ENCODE measurements around the gene ACOT12.
"Not testable (repeated sequence)": the region's sequence is repeated elsewhere in the genome, so short reads cannot be mapped to it uniquely, and the experiment has no call there.

The ACOT12 gene

GRCh38 chr5:81350507-81350906 is 43.4 kb downstream of the ACOT12 start:
- DNase-seq: no peak
- no peak for ATAC-seq (replicated peaks)
- Mint-ChIP-seq H3K36me3 (ENCODE audit: insufficient read depth) (no peaks in the 10 kb centered on the region), H3K4me1 (ENCODE audit: low read depth in 2 of 2) (no peaks in the 10 kb centered on the region), H3K9me3 (no peaks in the 10 kb centered on the region), H3K4me3 (no peak overlapping the region), H3K27me3 (peaks cover 0 to 10% of the 10 kb centered on the region in 2 donors), H3K27ac (no peak overlapping the region)

GRCh38 chr5:81349161-81349560 is 44.8 kb downstream of the ACOT12 start:
- no peak overlapping the region for H3K27ac Mint-ChIP-seq
- DNase-seq: no peak
- no peaks in the 10 kb centered on the region for H3K9me3 Mint-ChIP-seq
- no peaks in the 10 kb centered on the region for H3K4me1 Mint-ChIP-seq (ENCODE audit: low read depth in 2 of 2)
- no peak for ATAC-seq (replicated peaks)
- no peak overlapping the region for H3K4me3 Mint-ChIP-seq
- H3K36me3 Mint-ChIP-seq (ENCODE audit: insufficient read depth): no peaks in the 10 kb centered on the region
- H3K27me3 Mint-ChIP-seq: peaks cover 3 to 10% of the 10 kb centered on the region in 2 donors

GRCh38 chr5:81345411-81346003 is 48.4 kb downstream of the ACOT12 start:
- H3K9me3 Mint-ChIP-seq: no peaks in the 10 kb centered on the region
- peaks cover 0 to 23% of the 10 kb centered on the region in 2 donors for H3K27me3 Mint-ChIP-seq
- H3K4me1 Mint-ChIP-seq (ENCODE audit: low read depth in 2 of 2): no peaks in the 10 kb centered on the region
- H3K36me3 Mint-ChIP-seq (ENCODE audit: insufficient read depth): no peaks in the 10 kb centered on the region
- no peak overlapping the region for H3K27ac Mint-ChIP-seq
- ATAC-seq (replicated peaks) (no peak), DNase-seq (no peak)
- H3K4me3 Mint-ChIP-seq: no peak overlapping the region

DNA sequence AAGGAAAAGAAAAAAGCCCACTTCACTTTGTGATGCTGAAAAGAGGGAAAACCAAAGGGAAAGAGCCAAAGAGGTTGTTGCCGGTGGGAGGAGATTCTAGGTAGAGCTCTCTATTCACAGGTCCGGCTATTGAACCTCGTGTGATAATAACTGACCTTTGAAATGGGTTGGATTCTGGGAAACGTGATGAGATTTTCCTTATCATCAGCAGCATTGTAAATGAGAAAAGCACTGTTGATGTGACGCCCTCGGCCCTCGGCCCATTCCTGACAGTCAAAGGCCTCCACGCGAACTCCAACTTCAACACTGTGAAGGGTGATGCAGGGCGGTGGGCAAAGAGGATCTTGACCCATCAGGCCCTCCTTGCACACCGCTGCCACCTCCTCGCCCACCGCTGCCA is 49.2 kb downstream of the ACOT12 start:
- ATAC-seq (replicated peaks): no peak
- Mint-ChIP-seq H3K9me3 (no peaks in the 10 kb centered on the region), H3K36me3 (ENCODE audit: insufficient read depth) (no peaks in the 10 kb centered on the region), H3K27me3 (peaks cover 0 to 23% of the 10 kb centered on the region in 2 donors), H3K27ac (no peak overlapping the region), H3K4me1 (ENCODE audit: low read depth in 2 of 2) (no peaks in the 10 kb centered on the region), H3K4me3 (no peak overlapping the region)
- no peak for DNase-seq

DNA sequence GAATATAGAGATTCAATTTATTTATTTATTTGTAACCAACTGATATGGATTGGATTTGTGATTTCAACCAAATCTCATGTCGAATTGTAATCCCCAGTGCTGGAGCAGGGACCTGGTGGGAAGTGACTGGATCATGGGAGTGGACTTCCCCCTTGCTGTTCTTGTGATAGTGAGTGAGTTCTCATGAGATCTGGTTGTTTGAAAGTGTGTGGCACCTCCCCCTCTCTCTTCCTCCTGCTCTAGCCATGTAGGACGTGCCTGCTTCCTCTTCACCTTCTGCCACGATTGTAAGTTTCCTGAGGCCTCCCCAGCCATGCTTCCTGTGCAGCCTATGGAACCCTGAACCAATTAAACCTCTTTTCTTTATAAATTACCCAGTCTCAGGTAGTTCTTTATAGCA is 55.7 kb downstream of the ACOT12 start:
- H3K9me3 Mint-ChIP-seq; H3K36me3 Mint-ChIP-seq (ENCODE audit: insufficient read depth); H3K4me3 Mint-ChIP-seq; H3K27ac Mint-ChIP-seq; DNase-seq; ATAC-seq (replicated peaks); H3K4me1 Mint-ChIP-seq (ENCODE audit: low read depth in 2 of 2): not testable (repeated sequence)
- peaks cover 9 to 16% of the 10 kb centered on the region in 2 donors for H3K27me3 Mint-ChIP-seq

DNA sequence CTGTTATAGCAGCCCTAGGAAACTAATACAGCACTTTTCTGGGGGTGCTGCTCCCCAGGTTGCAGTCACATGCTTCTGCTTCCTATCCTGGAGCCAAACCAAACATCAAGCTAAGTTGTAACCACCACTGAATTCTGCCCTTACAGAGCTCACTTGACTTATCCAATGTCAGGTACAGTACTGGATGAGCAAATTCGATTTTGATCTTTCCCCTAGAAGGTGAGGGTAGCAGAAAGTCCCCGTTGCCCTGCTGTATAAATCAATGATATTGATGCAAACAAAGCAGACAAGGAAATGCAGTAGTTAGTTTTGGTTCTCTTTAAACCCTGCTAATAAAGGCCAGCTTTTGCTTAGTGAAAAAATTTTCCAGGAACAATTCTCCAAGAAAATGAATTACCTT is 56.1 kb downstream of the ACOT12 start:
- Mint-ChIP-seq H3K4me1 (ENCODE audit: low read depth in 2 of 2) (peaks cover 0 to 6% of the 10 kb centered on the region in 2 donors), H3K36me3 (ENCODE audit: insufficient read depth) (no peaks in the 10 kb centered on the region), H3K27me3 (peaks cover 9 to 18% of the 10 kb centered on the region in 2 donors), H3K27ac (no peak overlapping the region), H3K9me3 (no peaks in the 10 kb centered on the region), H3K4me3 (no peak overlapping the region)
- DNase-seq: no peak
- ATAC-seq (replicated peaks): no peak

- no peak overlapping the region for H3K27ac Mint-ChIP-seq
- ATAC-seq (replicated peaks) (no peak), DNase-seq (no peak)
- H3K4me1 Mint-ChIP-seq (ENCODE audit: low read depth in 2 of 2): peaks cover 0 to 6% of the 10 kb centered on the region in 2 donors
- H3K36me3 Mint-ChIP-seq (ENCODE audit: insufficient read depth): no peaks in the 10 kb centered on the region
- H3K4me3 Mint-ChIP-seq: no peak overlapping the region
- H3K27me3 Mint-ChIP-seq: peaks cover 9 to 14% of the 10 kb centered on the region in 2 donors
- no peaks in the 10 kb centered on the region for H3K9me3 Mint-ChIP-seq
These were observed 57.4 kb downstream of the ACOT12 start for GRCh38 chr5:81336556-81336955.

DNA sequence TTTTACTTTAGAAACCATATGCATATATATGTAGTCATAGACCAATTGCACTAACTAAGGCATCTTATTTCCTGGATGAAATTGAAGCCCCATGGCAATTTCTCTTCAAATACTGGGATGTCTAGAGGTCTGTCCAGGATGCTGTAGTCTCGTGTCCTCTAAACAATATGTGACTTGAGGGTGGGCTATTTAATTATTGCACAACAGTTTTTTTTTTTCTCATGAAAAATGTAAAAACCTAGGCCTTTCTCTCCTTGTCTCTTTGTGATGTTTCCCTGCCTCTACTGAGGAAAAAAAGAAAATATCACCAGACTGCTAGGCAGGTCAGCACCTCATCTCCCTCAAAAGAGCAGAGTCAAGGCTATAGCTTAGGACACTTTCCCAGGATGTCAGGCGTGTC is 58.0 kb downstream of the ACOT12 start:
- no peaks in the 10 kb centered on the region for H3K9me3 Mint-ChIP-seq
- peaks cover 0 to 6% of the 10 kb centered on the region in 2 donors for H3K4me1 Mint-ChIP-seq (ENCODE audit: low read depth in 2 of 2)
- no peaks in the 10 kb centered on the region for H3K36me3 Mint-ChIP-seq (ENCODE audit: insufficient read depth)
- ATAC-seq (replicated peaks) (no peak), DNase-seq (no peak)
- H3K4me3 Mint-ChIP-seq: no peak overlapping the region
- no peak overlapping the region for H3K27ac Mint-ChIP-seq
- peaks cover 7 to 9% of the 10 kb centered on the region in 2 donors for H3K27me3 Mint-ChIP-seq

GRCh38 chr5:81334304-81335061 is 59.5 kb downstream of the ACOT12 start:
- H3K4me1 Mint-ChIP-seq (ENCODE audit: low read depth in 2 of 2): peaks cover 0 to 6% of the 10 kb centered on the region in 2 donors
- H3K4me3 Mint-ChIP-seq: peak overlapping the region; percentile 58 to 79
- H3K36me3 Mint-ChIP-seq (ENCODE audit: insufficient read depth): no peaks in the 10 kb centered on the region
- peak overlapping the region in 1 of 2 donors; percentile 90 for H3K27ac Mint-ChIP-seq
- H3K9me3 Mint-ChIP-seq: no peaks in the 10 kb centered on the region
- peaks cover 6 to 9% of the 10 kb centered on the region in 2 donors for H3K27me3 Mint-ChIP-seq
- DNase-seq (peak in 2 of 3 experiments; percentile 3 to 7), ATAC-seq (replicated peaks) (peak; percentile 80)

DNA sequence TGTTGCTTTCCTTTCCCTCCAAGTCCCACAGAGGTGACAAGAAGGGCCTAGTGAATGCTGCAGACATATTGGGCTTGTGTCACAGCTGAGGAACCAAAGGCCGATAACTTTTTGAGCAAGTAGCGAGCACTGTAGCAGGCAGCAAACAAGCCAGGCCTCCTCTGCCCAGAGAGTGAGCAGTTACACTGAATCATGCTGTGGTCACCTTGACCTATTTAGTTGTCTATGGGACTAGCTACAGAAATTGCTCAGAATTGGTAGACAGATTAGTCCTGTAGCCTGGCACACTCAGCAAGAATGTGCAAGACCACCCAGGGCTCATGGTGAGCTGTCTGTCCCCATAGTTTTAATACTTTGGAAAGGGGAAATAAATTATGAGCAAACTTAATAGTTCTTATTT is 67.4 kb downstream of the ACOT12 start:
- DNase-seq (no peak), ATAC-seq (replicated peaks) (no peak)
- Mint-ChIP-seq H3K36me3 (ENCODE audit: insufficient read depth) (no peaks in the 10 kb centered on the region), H3K27me3 (peaks cover 9 to 10% of the 10 kb centered on the region in 2 donors), H3K4me1 (ENCODE audit: low read depth in 2 of 2) (no peaks in the 10 kb centered on the region), H3K4me3 (no peak overlapping the region), H3K9me3 (no peaks in the 10 kb centered on the region), H3K27ac (no peak overlapping the region)

GRCh38 chr5:81317536-81317935 is 76.4 kb downstream of the ACOT12 start:
- Mint-ChIP-seq H3K4me3 (no peak overlapping the region), H3K9me3 (no peaks in the 10 kb centered on the region), H3K27ac (no peak overlapping the region), H3K4me1 (ENCODE audit: low read depth in 2 of 2) (no peaks in the 10 kb centered on the region), H3K36me3 (ENCODE audit: insufficient read depth) (peaks cover 12% of the 10 kb centered on the region), H3K27me3 (no peaks in the 10 kb centered on the region)
- ATAC-seq (replicated peaks) (no peak), DNase-seq (no peak)

GRCh38 chr5:81316571-81316970 is 77.4 kb downstream of the ACOT12 start:
- H3K4me1 Mint-ChIP-seq (ENCODE audit: low read depth in 2 of 2): no peaks in the 10 kb centered on the region
- H3K27ac Mint-ChIP-seq: no peak overlapping the region
- peaks cover 14% of the 10 kb centered on the region for H3K36me3 Mint-ChIP-seq (ENCODE audit: insufficient read depth)
- DNase-seq: no peak
- no peak overlapping the region for H3K4me3 Mint-ChIP-seq
- no peak for ATAC-seq (replicated peaks)
- no peaks in the 10 kb centered on the region for H3K9me3 Mint-ChIP-seq
- H3K27me3 Mint-ChIP-seq: no peaks in the 10 kb centered on the region

- peaks cover 18% of the 10 kb centered on the region for H3K36me3 Mint-ChIP-seq (ENCODE audit: insufficient read depth)
These were observed 78.1 kb downstream of the ACOT12 start for GRCh38 chr5:81315830-81316229.

GRCh38 chr5:81315336-81315735 is 78.6 kb downstream of the ACOT12 start:
- H3K4me1 Mint-ChIP-seq (ENCODE audit: low read depth in 2 of 2): no peaks in the 10 kb centered on the region
- H3K4me3 Mint-ChIP-seq: no peak overlapping the region
- H3K9me3 Mint-ChIP-seq: no peaks in the 10 kb centered on the region
- peak overlapping the region in 1 of 2 donors; percentile 44 for H3K27ac Mint-ChIP-seq
- peaks cover 22% of the 10 kb centered on the region for H3K36me3 Mint-ChIP-seq (ENCODE audit: insufficient read depth)
- no peak for DNase-seq
- no peak for ATAC-seq (replicated peaks)
- H3K27me3 Mint-ChIP-seq: no peaks in the 10 kb centered on the region

More at GRCh38 chr5:81315830-81316229, 78.1 kb downstream of the ACOT12 start:
- no peaks in the 10 kb centered on the region for H3K4me1 Mint-ChIP-seq (ENCODE audit: low read depth in 2 of 2)
- no peak overlapping the region for H3K4me3 Mint-ChIP-seq
- no peaks in the 10 kb centered on the region for H3K9me3 Mint-ChIP-seq
- H3K27ac Mint-ChIP-seq: peak overlapping the region in 1 of 2 donors; percentile 12
- DNase-seq: no peak
- ATAC-seq (replicated peaks): no peak
- H3K27me3 Mint-ChIP-seq: no peaks in the 10 kb centered on the region
